Left forelimb (tissue), 1 donor: ENCODE results near the gene AKT1.

Experiments used
- DNase-seq: peaks from one replicate; pipeline ENCODE4 v3.0.0-alpha.2; 2018; ENCODE audit warnings: low spot score

Gene AKT1

DNA sequence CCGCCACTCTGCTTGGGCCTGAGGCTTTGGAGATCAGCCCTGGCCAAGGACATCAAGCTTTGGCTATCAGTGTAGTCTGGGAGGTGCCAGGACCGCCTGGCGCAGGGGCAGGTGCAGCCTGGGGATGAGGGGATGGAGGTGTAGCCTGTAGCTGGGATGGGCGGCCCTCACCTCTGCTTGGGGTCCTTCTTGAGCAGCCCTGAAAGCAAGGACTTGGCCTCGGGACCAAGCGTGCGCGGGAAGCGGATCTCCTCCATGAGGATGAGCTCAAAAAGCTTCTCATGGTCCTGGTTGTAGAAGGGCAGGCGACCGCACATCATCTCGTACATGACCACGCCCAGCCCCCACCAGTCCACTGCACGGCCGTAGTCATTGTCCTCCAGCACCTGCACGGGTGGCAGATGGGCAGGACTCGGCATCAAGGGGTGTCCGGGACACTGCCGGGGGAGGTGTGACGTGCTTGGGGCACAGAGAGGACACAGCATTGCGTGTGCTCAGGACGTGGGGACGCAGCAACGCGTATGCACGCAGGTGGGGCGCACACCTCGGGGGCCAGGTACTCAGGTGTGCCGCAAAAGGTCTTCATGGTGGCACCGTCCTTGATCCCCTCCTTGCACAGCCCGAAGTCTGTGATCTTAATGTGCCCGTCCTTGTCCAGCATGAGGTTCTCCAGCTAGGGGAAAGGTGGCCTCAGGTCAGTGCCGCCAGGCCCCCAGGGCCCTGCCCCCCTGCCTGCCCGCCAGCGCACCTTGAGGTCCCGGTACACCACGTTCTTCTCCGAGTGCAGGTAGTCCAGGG, 22.6 kb downstream of the AKT1 start:
- DNase-seq: no peak

DNA sequence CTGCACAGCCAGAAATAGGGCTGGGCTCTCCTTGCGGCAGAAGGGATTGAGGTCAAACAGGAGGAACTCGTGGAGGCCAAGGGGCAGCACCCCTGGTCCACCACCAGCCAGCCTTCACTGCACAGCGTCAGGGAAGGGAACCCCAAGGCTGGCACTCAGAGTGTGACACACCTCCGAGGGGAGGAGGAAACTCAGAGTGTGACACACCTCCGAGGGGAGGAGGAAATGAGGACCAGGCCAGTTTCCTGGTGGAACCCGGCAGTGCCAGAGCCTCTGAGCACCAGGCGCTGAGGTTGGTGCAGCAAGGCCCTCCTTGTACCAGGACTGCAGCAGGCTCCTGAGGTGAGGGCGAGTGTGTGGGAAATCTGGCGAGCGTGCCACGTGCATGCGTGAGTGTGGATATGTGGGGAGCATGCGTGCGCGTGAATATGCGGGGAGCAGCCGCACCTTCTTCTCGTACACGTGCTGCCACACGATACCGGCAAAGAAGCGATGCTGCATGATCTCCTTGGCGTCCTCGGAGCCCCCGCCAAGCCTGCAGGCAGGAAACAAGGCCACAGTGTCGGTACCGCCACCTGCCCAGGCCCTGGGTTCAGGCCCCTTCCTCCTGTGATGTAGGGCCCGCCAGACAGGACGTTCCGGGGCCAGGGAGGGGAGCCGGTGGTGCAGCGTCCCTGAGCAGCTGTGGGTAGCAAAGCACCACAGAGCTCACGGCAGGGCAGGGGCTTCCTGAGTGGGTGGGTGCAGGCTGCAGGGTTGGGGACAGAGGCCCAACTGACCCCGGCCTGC, 23.4 kb downstream of the AKT1 start:
- DNase-seq: no peak

DNA sequence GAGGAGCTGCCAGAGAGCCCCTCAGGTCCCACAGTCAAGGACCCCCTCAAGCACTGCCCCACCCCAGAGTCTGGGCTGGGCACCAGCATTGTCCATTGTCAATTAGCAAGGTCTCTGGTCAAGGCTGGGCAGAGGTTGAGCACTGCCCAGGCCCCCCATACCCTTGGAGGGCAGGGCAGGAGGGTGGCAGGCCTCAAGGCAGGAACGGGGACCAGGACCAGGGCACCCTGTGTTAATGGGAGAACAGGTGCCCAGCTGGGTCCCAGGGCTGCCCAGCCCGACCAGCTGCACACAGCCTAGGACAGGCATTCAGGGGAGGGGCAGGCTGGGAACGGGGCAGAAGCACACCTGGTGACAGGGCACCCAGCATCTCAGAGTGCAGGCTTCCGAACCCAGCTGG, 24.2 kb downstream of the AKT1 start:
- DNase-seq: no peak

DNA sequence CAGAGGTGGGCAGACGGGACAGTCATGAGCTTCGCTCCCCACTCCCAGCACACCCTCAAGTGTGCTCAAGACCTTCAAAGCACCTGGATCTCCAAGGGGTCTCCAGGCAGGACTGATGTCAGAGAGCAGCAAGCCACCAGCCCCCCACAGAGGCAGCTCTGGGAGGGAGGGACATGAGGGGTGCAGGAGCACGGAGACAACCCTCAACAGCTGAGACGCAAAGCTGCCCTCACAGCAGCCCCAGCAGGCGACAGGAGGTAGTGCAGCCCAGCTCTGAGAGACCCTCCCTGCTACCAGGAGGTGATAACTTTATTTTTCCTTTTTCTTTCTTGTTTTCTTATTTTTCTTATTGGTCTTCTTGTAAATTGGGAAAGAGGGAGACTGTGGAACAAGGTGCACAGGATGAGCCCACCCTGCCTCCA, 24.7 kb downstream of the AKT1 start:
- DNase-seq: no peak

DNA sequence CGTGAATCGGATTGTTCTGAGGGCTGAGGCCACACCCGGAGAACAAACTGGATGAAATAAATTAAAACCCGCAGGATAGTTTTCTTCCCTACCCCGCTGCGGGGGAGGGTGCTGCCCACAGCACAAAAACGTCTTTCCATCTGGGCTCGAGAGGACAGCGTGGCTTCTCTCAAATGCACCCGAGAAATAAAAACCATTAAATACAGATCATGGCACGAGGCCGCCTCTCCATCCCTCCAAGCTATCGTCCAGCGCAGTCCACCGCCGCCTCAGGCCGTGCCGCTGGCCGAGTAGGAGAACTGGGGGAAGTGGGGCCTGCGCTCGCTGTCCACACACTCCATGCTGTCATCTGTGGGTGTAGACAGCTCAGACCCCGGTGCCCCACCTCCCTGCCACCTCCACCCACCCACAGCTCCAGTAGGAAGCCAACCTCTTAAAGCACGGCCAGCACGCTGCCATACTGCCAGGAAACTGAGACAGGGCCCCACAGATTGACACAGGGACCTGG, 25.4 kb downstream of the AKT1 start:
- no peak for DNase-seq

DNA sequence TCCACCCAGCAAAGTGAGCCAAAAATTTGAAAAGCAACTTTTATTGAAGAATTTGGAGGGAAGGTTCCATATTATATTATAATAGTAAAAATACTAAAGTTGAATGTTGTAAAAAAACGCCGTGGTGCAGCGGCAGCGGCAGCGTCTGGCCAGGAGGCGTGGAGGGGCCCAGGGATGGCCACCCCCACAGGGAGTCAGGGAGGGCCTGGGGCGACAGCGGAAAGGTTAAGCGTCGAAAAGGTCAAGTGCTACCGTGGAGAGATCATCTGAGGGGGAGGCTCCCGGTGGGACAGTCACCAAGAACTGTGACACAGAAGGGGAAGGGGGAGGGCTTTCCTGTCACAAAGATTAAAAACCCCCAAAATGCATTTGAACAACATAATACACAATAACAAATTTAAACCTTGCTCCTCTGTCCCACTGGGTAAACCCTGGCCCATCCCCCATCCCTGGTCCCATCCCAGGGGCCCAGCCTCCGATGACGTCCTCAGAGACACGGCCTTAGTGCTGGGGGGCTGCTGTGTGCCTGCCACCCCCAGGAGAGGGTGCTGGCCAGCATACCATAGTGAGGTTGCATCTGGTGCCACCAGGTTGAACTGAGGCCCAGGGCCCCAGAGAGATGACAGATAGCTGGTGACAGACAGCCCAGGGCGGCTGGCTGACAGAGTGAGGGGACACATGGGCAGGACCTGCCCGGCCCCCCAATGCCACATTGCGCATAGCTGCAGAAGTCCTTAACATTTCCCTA, 26.1 kb downstream of the AKT1 start:
- no peak for DNase-seq

DNA sequence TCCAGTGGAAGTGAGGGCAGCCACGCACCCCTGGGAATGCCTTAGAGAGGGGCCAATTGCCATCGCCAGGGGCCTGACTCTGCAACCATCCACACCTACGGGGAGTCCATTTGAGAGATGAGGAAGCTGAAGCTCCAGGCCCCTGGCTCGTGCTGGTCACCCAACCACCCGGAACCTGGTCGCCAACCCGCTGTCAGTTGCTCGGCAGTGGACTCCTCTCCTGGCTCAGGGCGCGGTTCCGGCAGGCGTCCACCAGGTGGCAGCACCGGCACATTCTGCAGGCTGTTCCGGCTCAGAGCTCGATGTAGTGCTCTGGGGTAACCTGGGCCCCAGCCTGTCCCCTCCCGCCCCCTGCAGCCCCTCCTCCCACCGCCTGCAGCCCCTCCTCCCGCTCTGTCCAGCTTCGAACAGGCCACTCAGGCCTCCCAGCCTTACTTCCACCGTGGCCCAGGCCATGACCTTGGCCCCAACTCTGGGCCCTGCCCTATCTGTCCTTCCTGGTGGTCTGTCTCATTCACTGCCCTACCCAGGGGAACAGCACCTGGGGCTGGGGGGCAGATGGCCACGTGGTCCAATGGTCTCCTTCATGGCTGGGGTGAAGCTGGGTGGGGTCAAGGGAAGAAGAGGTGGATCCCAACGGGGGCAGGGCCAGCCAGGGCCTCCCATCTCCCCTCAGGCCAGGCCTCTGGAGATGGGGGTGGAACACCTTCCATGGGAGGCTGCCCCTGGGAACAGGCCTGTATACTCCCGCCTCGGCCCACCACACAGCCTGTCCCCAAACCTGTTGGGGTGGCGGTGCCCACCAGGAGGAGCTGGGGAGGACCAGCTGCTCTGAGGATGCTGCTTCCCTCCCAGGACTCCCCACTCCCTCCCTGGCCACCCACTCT, 26.9 kb downstream of the AKT1 start:
- DNase-seq: peak; percentile 94

DNA sequence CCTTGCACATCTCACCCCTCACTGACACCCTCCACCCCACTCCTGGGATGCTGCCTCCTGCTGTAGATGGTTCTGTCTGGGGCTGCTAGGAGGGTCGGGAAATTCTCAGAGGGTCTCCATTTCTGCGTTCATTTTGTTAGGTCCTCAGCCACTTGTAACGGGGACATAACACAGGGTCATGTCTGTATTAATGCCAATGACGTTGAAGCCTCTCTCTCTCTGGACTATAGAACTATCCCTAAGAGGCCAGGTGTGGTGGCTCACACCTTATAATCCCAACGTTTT, 28.0 kb downstream of the AKT1 start:
- DNase-seq: no peak

DNA sequence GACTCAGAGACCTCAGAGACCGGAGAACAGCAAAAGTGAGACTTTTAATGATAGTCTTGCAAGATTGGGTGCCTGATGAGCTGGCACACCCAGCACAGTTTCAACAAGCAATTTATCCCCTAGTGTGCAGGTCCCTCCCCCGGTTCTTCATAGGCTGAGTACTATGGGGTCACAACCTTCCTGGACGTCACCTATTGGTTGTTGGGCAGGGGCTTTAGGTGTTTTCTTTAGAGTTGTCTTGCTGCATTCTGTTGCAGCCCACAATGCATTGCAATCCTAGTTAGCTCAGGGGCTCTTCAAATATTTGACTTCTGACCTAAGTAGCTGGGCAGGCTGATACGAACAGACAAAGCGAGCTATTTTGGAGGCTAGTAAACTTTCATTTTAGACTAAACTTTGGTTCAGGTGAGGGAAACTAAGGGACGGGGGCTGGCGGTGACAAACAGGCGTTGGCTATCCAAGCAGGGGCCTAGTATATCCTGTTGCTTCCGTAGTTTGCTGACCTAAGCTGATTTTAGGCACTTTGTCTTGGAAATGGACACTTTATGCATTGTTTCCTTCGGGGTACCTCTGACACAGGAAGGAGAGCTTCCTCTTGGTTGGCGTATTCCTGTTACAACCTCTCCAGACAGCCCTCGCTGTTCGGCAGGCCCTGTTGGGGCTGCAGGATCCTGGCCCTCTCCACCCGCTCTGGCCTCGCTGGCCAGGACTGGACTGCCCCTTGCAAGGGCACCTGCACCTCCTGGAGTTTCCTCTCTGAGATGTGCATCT, 28.5 kb downstream of the AKT1 start:
- no peak for DNase-seq

DNA sequence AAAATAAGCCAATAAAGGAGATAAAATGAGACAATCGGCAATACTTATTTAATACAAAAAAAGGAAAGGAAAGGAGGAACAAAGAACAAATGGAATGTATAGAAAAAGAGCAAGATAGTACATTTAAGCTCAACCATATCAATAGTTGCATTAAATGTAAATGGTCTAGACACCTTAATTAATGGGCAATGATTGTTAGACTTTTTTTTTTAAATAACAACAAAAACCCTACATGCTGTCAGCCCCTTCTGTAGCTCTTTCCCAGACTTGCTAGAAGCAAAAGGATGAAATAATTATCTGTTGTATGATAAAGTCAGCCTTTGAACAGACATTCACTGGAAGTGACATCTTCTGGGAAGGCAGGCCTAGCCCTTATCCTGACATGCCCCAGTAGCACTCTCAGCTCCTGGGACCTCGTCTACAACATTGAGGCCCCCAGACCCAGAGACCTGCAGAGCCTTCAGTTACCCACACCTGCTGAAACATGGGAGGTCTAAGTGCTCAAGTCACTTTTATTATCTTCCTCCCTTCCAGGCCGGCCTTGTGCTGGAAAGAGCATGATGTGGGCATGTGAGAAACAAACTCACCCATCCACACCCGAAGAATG, 29.2 kb downstream of the AKT1 start:
- DNase-seq: no peak

DNA sequence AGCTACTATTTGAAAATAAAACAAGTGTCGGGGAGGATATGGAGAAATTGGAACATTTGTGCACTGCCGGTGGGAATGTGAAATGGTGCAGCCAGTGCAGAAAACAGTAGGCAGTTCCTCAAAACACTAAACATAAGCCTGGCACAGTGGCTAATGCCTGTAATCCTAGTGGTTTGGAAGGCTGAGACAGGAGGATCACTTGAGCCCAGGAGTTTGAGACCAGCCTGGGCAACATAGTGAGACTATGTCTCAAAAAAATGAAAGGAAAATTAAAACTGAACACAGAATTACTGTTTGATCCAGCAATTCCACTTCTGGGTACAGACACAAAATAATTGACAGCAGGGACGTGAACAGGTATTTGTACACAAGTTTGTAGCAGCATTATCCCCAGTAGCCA, 30.0 kb downstream of the AKT1 start:
- no peak for DNase-seq

DNA sequence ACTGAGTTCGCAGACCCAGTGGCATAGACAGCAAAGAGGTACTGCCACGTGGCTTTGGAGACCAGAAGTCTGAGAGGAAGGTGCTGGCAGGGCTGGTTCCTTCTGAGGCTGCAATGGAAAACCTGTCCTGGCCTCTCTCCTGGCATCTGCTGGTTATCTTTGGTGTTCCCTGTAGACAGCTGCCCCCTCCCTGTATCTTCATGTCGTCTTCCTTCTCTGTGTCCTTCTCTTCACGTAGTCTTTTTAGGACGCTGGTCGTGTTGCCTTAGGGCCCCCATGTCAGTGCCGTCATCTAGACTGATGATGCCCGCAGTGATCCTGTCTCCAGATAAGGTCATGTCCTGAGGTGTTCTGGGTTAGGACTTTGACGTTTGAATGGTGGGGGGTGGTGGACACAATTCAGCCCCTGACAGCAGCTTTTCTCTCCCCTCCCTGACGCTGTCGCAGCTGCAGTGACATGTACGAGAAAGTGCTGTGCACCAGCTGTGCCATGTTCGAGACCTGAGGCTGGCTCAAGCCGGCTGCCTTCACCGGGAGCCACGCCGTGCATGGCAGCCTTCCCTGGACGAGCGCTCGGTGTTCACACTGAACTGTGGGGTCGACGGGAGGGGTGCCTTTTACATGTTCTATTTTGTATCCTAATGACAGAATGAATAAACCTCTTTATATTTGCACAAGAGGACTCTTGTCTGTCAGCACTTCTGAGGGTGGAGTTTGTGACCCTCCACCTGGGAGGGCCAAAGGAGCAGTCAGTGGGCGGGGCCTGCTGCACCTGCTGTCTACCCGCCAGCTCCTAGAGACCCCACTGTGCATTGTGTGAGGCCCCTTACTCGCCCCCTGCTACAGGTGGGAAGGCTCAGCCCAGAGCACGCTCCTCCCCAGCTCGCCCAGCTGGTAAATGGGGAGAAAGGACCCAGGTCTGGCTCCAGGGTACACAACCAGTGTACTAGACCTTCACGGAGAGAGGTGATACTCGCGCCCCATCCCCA, 36.3 kb downstream of the AKT1 start:
- no peak for DNase-seq

DNA sequence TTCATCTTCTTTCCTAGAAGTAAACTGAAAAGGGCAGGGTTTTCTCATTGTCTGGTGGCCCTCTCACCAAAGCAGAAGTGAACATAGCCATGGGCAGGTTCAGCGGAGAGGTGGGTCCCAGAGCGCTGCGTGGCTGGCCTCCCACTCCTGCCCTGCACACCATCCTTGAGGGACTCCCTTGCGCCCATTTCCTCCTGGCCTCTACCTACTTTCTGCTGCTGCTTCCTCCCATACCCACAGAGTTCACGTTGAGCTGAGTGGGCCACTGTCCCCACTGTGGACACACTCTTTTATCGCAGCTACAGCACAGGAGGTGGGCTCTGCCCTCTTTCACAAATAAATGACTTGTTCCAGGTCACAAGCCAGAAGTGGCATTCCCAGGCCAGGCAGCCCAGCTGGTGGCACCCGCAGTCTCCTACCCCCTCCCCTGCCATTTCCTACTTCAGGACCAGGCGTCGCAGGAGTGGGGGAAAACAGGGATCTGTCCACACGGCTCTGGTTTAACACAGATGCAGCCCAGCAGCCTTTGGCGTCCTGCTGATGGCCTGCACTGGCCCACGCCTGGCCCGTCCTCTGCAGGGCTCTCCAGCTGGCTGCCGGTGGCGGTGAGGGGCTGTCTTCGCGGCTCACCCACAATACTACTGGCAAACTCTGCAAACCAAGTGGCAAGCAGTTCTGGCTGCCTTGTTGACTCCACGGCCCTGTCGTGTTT, 37.7 kb downstream of the AKT1 start:
- no peak for DNase-seq

DNA sequence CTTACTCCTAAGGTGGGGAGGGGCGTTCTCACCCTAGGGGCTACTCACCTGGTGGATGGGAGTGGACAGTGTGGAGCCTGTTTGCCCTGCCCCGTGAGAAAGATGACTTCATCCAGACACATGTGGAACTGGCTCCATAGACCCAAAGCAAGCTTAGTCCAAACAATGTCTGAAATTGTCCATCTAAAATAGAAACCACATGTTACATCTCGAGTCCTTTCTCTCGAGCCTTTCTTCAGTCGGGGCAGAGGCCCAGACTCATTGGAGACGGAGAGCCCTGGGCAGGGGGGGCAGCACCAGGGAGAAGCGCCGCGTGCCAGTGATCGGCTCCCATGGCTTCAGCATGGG, 38.3 kb downstream of the AKT1 start:
- DNase-seq: no peak

DNA sequence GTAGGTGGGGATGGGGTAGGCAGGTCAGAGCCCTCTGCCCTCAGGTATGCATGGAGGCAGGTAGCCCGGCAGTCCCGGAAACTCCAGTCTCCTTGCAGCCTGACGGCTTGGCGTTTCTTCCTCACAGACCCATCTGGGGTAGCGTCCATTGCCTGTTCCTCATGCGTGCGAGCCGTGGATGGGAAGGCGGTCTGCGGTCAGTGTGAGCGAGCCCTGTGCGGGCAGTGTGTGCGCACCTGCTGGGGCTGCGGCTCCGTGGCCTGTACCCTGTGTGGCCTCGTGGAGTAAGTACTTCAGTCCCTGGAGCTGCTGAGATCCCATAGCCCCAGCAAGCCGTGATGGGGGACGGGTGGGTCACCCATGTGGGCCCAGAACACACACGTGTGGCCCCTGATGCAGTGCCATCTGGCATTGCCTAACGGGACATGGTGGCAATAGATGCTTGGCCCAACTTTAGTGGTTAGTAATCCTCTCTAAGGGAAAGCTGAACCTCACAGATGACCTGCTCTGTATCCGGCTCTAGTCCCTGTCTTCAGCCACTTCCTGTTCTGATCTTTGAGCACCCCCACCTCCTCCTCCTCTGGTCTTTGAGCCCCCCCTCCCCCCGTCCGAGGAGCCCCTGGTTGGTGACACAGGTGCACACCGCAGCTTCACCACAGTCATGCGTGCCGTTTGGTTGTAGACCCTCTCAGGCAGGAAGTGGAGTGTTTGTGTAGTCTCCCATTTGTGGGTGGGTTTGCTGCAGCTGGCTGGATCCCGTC, 38.9 kb downstream of the AKT1 start:
- no peak for DNase-seq

DNA sequence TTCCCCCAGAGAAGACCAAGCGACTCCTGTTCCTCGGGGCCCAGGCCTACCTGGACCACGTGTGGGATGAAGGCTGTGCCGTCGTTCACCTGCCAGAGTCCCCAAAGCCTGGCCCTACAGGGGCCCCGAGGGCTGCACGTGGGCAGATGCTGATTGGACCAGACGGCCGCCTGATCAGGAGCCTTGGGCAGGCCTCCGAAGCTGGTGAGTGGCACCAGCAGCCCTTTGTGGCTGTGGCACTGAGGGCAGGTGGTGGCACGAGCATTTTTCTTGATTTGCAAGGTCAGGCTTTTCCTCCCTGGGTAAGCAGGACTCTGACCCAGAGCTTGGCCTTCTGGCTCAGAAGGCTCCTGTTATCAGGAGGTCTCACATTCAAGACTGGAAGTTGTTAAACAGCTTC, 39.9 kb downstream of the AKT1 start:
- DNase-seq: no peak

DNA sequence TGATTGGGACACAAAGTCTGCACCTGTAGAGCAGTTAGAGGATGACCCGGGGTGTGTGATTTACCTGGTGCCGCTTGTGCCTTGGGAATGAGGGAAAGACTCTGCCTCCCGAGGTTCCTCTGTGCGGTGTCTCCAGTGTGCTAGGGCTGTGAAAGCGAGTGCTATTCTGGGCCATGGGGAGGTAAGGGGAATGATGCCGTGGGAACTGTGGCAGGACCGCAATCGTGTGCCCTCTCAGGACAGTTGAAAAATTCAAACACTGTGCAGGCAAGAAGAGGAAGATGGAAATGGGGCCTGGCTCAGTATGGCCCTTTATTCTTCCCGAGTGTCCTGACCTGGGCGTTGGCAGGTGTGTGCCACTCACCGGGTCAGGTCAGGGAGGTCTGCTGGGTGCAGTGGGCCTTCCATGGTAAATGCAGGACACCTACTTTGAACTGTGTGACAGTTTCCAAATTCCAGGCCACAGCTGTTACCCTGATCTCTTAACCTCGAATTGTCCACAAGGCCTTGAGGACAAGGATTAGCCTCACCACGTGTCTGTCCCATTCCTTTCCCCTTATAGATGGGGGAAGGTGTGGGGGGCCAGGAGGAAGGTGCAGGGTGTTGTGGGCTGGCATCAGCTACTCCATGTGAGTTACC, 41.2 kb downstream of the AKT1 start:
- no peak for DNase-seq
